HG03342 (cell line): ENCODE results near the gene ANK3.

Source experiments
- ATAC-seq: cut with Tn5 transposase; IDR thresholded peaks from one replicate; pipeline ENCODE4 v1.9.1; 2021; ENCODE audit warnings: mild to moderate bottlenecking, moderate library complexity; ENCODE audit not compliant: unreplicated experiment

The ANK3 gene

GRCh38 chr10:60003651-60004523 is 385.8 kb downstream of the ANK3 start:
- no peak for ATAC-seq

GRCh38 chr10:60000747-60001146 is 388.9 kb downstream of the ANK3 start:
- ATAC-seq, result no peak

GRCh38 chr10:59997827-59998525 is 391.7 kb downstream of the ANK3 start:
- no peak for ATAC-seq

- no peak for ATAC-seq
Observed at GRCh38 chr10:59995862-59996261, 393.8 kb downstream of the ANK3 start.

- ATAC-seq, result no peak
Observed at GRCh38 chr10:59993931-59994330, 395.7 kb downstream of the ANK3 start.

- ATAC-seq, result peak; percentile 88
Observed at GRCh38 chr10:59991661-59992060, 398.0 kb downstream of the ANK3 start.

GRCh38 chr10:59991117-59991516 is 398.6 kb downstream of the ANK3 start:
- no peak for ATAC-seq

- no peak for ATAC-seq
Observed at GRCh38 chr10:59985639-59986038, 404.0 kb downstream of the ANK3 start.

GRCh38 chr10:59984415-59984814 is 405.3 kb downstream of the ANK3 start:
- no peak for ATAC-seq

- no peak for ATAC-seq
Observed at GRCh38 chr10:59980356-59980755, 409.3 kb downstream of the ANK3 start.

- ATAC-seq, result no peak
Observed at GRCh38 chr10:59977486-59977885, 412.2 kb downstream of the ANK3 start.

GRCh38 chr10:59976909-59977308 is 412.8 kb downstream of the ANK3 start:
- ATAC-seq, result no peak
